TTC549 (cell line): Measurements from ENCODE around the gene LIN54.
"Not testable (repeated sequence)": the region's sequence is repeated elsewhere in the genome, so short reads cannot be mapped to it uniquely, and the experiment has no call there.

Experiments used
- FAIRE-seq: peaks from 2 replicates; lab custom pipeline; 2012; peaks lifted over from hg19 to GRCh38; lab: Jason Lieb, UNC

The LIN54 gene

DNA sequence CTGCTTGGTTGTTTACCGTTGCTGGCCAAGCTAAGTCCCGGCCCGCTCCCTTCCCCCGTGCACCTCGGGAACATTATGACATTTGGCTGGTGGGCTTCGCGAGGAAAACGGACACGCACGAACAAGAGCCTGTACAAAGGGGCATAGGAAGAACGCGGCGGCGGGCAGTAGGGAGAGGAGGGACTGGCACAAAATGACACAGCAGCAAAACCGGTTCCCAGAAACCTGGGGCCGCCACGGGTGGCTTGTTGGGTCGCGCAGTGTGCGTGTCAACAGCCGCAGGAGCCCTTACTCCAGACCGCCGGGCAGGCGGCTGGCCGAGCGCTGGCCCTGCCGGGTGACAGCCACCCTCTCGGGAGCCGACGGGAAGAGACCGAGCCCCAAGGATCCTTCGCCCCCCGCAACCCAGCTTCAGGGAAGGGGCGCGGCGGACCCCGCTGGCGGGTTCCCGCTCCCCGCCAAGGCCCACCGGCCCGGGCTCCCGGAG is 1.6 kb upstream of the LIN54 start:
- no peak for FAIRE-seq

DNA sequence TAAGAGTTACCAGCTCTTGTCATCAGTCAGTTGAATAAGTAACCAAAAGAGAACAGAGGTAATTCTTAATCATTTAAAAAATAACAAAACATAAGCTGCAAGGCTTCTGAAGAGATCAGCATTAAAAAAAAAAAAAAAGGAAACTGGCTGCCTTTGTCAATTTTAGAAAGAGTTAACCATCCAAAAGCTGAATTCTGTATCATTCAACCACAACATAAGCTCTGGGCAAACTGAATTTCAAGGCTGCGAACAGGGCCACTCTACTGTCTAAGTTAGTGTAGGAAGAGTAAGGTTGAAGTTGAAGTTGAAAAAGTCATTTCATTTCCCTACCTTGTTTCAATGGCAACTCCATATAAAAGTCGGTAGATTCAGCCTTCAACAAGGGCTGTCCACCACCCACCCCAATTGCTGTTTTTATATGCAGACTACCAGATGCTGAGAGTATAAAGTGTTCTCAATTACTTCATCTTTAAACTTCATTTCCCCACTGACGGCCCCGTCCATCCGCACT is 1.1 kb upstream of the LIN54 start:
- FAIRE-seq = no peak

DNA sequence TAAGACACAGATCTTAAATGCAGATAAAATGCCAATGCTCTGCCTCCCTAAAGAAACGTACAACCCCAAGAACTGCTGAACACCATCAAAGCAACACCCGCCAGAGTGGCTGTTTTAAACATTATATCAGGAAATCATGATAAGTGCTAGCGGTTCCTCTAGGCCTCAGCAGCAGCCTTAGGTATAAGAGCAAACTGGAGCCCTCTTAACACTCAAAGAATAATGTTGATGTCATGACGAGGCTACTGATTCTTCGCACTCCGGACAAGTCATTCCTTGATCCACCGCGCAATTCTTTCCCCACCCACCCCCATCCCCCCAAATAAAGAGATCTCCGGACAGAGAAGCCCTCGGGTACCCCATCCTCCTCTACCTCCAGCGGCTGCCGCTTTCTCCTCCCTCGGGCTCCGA is 507 bp downstream of the LIN54 start:
- no peak for FAIRE-seq

DNA sequence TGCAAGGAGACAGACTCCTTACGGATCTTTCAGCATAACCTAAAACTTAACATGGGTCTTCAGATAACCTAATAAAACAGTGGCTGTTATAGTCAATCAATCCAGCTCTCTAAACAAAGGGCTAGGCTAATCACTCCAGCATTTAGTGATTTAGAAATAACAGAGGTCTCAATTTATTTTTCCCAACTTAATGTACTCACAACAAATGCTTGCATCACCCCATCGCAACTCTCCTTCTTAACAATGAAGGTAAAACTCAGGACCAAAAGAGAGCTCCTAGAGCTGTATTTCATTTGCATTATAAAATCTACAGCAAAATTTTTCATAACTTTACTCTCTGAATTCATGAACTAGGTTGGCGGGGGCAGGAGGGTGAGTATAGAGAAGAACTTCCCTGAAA is 1.1 kb downstream of the LIN54 start:
- no peak for FAIRE-seq

DNA sequence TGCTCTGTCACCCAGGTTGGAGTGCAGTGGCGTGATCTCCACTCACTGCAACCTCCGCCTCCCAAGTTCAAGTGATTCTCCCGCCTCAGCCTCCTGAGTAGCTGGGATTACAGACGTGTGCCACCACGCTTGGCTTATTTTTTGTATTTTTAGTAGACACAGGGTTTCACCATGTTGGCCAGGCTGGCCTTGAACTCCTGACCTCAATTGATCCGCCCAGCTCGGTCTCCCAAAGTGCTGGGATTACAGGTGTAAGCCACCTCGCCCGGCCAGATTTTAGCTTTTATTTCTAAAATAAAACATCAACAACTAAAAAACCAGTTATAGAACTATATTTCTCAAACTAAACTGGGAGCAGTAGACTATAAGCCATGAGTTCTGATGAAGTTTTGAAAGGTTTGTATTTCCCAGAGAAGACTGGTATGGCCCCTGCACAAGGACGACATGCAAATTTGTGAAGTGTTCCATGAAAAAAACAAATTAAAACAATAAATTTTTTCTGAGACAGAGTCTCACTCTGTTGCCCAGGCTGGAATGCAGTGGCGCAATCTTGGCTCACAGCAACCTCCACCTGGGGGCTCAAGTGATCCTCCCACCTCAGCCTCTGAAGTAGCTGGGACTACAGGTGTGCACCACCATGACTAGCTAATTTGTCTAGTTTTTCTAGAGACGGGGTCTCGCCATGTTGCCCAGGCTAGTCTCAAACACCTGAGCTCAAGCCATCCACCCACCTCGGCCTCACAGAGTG is 7.4 kb downstream of the LIN54 start:
- not testable (repeated sequence) for FAIRE-seq

DNA sequence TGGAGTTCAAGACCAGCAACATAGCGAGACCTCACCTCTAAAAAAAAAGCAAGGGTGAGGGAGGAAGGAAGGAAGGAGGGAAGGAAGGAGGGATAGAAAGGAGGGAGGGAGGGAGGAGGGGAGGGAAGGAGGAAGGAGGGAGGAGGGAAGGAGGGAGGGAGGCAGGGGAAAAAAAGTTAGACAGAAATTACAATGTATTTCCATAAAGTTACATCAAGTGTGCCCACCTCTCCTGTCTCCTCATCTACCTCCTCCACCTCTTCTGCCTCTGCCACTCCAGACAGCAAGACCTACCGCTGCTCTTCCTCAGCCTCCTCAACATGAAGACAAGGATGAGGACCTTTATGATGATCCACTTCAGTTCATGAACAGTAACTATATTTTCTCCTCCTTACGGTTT is 8.3 kb downstream of the LIN54 start:
- no peak for FAIRE-seq

DNA sequence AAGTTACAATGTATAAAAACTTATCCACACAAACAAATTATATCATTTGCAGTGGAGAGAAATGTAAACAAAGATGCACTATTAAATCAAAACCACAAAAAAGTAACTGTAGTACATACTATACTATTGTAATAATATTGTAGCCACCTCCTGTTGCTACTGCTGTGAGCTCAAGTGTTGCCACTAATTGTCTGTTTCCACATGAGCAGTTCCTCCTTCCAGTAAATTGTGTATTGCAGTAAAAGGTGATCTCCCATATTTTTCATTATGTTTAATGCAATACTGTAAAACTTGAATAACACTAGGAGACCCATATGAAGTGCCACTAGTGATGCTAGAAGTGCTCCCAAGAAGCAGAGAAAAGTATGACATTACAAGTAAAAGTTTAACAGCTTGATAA is 11.7 kb downstream of the LIN54 start:
- FAIRE-seq = no peak

DNA sequence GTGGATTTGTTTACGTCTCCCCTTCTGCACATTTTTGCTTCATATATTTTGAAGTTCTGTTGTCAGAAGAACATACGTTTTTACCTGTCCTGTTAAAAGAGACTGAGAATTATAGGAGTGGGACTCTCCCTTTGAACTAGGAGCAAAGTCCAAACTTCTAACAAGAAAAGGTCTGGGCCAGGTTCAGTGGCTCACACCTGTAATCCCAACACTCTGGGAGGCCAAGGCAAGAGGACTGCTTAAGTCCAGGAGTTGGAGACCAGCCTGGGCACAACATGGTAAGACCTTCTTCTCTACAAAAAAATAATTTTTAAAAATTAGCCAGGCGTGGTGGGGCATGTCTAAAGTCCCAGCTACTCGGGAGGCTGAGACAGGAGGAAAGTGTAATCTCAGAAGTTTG is 15.8 kb downstream of the LIN54 start:
- no peak for FAIRE-seq

DNA sequence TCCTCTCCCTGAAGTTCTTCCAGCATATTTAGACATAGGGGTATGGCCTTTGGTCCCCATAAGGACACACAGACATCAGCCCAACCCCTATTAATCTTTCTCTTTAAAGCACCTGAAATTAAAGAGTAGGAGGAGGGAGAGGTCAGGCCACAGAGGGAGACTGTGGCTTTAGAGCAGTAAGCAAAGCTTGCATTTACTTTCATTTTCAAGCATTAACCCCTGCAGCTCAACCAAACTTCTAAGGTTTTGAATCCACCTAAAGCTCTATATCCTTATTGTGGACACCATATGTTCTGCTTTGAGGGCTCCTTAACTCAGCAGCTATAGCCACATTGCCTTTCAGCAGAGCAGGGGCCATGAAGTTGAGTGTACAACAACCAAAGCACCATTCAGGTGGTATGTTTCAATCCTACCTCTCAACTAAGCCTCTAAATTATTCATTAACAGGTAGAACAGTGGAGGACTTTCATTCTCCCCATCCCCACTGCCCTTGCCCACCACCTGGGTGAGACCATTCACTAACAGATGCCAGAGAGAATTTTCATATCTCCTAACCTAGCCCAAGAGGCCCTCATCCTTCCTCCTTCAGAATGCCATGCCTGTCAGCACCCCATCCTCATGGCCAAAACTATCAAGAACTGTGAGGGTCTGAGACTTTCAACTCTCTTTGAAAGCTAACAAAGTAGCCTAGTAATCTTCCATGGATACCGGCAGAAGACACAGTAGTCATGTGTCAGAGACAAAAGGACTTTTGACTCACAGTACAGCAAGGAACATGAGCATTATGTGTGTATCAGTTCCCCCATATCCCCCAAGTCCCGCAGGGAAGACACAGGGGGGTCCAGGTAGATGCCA is 20.8 kb downstream of the LIN54 start:
- no peak for FAIRE-seq

DNA sequence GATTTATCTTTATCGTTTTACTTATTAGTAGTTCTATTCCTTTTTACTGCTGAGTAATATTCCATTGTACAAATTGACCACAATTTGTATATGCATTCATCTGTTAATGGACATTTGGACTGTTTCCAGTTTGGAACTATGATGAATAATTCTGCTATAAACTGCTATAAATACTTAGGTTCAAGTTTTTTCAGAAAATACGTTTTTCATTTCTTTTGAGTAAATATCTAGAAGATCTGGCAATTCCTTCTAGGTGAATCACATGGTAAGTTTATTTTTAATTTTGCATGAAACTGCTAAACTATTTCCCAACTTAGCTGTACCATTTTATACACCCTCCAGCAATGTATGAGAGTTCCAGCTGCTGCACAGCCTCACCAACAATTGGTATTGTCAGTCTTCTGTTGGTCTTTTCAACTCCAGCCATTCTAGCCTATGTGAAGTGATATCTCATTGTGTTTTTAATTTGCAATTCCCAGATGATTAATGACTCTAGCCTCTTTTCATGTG is 22.2 kb downstream of the LIN54 start:
- FAIRE-seq = no peak

DNA sequence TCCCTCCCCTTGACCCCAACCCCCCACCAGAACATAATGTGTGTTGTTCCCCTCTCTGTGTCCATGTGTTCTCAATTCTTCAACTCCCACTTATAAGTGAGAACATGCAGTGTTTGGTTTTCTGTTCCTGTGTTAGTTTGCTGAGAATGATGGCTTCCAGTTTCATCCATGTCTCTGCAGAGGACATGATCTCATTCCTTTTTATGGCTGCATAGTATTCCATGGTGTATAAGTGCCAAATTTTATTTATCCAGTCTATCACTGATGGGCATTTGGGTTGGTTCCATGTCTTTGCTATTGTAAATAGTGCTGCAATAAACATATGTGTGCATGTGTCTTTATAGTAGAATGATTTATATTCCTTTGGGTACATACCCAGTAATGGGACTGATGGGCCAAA is 23.1 kb downstream of the LIN54 start:
- not testable (repeated sequence) for FAIRE-seq

DNA sequence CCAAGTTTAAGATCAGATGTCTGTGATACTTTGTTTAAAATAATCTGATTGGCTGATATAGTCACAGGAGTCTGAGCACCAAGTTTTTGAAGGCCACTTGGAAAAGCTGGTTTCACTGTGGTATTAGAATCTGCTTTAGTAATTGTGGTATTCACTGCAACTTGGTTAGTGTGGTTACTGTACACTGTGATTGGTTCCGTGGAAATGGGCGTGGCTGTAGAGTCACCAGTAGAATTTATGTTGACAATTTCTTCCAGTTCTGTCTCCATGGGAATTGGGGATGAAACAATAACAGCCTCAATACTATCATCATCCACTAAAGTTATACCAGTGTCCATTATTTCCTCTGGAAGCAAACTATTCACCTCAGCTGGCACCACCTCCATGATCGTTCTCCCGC is 26.2 kb downstream of the LIN54 start:
- no peak for FAIRE-seq

DNA sequence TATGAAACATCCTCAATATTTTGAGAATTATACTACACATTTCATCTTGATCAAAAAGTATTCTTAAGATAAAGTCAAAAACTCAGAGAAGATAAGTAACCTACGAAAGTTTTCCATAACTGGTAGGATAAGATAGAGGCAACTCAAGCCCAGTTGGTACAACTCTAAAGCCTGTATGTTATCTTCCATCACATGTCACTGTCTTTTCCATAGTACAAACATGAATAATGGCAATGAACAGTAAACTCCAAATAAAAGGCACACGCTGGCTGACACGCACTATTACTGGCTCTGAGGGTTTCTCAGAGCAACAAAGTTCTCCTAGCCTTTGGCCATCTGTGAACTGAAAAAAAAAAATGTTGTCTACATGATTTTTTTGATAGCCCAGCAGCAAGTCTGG is 27.2 kb downstream of the LIN54 start:
- FAIRE-seq = no peak

DNA sequence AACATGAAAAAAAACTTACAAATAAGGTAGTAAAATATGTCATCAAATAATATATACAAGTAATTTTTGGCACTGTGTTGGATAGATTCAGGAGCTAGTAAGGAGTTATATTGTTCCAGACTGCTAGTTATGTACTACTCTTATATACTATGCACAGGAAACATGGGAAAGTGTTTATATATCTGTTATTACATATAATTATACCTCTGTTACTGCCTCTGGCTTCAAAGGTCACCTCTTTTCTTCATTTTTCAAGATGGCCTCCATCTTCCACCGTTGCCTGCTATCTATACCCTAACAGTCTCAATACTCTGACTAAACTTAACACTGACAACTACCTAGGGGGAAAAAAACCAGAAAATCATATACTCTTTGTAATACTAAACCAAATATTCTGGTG is 29.5 kb downstream of the LIN54 start:
- FAIRE-seq = no peak

DNA sequence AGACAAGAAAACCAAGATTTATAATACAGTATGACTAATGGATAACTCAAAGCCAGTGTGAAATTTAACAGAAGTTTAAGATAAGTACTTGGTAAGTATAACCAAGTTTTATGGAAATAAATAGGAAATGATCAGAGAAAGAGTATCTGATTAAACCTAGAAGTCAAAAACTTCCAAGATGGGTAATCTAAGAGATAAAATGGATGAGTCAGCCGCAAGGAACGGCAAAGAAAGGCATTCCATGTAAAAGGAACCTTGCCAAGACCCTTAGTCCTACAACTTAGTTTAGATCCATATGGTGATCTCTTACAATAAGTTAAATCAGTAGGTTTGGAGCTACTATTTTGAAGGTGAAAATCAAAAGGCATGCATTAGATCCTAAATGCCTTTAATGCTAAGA is 34.8 kb downstream of the LIN54 start:
- no peak for FAIRE-seq

DNA sequence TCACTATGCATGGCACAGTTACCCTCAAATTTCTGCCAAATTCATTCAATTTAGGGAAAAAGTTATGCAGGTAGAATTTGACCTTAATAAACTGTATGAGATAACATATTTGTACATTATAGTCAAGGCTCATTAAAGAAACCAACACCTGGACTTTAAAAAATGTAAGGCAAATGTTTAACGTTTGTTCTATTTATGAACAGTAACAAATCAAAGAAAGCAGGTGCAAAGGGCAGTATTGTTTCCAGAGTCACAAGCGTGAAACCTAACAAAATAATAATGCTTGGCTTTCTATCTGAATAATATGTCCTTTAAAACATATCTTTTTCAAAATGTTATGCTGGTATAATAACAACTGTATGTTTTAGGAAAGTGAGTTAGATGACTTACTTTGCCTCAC is 41.2 kb downstream of the LIN54 start:
- FAIRE-seq = no peak

DNA sequence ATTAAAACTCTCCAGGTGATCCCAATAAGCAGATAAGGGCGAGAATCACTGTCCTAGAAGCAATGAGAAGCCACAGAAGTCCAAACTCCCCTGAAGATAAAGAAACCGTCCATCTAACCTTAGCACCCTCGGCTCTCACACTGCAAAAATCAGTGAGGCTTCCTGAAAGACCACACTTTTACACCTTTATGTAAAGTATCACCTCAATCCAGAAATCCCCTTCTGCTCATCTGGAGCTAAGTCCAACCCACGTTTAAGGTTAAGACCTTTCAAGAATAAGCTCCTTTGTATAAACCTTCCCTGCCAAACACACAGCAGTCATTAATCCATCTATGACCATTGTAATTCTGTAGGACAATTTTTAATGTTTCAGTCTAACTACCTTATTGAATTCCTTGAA is 41.7 kb downstream of the LIN54 start:
- FAIRE-seq = no peak

DNA sequence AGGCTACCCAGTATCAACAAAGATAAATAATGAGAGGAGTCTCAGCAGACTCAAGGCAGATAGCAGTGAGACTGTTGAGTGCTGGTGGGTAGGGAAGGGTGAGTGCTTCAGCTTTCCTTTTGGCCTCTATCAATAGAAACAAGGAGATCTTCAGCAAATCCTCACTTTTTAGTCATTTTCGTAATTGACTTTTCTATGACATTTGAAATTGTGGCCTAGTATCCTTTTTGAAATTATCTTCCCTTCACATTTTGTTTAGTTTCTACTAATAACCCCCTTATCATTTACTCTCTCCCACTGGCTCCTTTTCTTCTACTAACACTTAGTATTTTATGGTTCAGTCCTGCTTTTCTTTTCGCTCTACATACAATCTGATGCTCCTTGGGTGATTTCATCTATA is 44.9 kb downstream of the LIN54 start:
- no peak for FAIRE-seq

DNA sequence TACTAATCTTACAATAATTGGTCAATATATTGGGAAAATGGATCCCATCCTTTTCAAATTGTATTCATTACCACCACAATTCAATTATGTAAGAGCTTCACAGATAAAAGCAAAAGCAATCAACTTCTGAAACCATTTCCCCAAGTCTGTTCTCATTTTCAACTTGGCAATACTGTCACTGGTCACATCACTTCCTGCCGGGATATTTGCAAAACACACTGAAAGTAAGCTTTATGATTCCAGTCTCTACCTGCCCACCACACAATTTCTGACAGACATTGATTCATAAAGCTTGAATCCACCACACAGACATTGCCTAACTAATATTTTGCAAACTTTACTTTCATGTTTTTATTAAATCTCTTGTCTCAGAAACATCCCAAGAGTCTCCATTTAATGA is 53.6 kb downstream of the LIN54 start:
- no peak for FAIRE-seq

DNA sequence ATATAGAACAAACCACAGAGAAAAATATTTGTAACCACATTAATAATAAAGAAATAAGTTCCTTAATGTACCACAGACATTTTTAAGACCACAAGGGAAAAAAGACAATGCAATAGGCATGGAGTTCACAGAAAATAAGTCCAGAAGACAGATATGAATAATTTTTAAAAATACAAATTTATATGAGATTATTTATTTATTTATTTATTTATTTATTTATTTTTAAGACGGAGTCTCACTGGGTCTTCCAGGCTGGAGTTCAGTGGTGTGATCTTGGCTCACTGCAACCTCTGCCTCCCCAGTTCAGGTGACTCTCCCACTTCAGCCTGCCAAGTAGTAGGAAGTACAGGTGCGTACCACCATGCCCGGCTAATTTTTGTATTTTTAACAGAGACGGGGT is 56.4 kb downstream of the LIN54 start:
- no peak for FAIRE-seq

DNA sequence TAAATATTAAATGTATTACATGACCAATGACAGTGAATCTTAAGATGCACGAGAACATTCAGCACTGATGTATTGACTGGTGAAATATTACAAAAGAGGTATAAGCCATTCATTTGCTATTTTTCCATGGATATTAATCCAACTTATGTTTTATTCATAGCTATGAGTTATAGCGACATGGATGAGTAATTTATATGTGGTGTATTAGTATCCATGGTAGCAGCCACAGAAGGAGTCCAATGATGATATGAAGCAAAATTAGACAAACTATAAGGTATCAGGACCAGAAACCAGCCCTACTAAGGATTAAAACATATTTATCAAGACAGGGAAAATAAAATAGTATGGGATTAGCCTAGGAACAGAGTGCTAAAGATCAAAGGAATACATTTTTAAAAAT is 59.4 kb downstream of the LIN54 start:
- FAIRE-seq = no peak

DNA sequence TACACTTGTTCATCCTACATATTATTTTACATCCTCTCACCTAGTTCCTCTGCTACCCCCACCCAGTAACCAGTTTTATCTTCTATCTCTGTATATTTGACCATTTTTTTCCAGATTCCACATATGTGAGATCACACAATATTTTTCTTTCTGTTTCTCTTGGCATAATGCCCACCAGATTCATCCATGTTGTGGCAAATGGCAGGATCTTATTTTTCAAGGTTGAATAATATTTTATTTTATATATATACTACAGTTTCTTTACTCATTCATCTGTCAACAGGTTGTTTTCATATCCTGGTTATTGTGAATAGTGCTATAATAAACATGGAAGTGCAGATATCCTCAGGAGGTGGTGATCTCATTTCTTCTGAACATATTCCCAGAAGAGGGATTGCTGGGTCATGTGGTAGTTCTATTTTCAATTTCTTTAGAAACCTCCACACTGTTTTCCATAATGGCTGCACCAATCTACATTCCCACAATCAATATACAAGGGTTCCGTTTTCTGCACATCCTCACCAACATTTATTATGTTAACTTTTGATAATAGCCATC is 61.9 kb downstream of the LIN54 start:
- no peak for FAIRE-seq

DNA sequence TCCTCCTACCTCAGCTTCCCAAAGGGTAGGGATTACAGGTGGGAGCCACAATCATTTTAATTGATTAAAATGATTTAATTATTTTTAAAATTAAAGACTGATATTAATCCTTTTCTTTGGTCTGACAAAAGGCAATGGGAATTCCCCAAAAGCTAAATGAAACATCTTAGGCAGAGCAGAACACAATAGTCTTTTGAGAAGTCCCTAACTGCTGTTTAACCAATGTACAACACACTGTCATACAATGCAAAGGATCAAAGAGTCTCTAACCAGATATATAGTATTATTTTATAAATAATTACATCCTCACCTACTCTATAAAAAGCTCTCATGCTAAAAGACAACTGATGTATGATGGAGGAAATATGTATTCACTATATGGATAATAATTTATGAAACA is 63.1 kb downstream of the LIN54 start:
- FAIRE-seq = no peak
